Suppressor macrophage treated with lipopolysaccharide for 4 hours (primary cell): Measurements from ENCODE around the gene ARHGEF37.
"Not testable (repeated sequence)": the region's sequence is repeated elsewhere in the genome, so short reads cannot be mapped to it uniquely, and the experiment has no call there.

Experiments used
- DNase-seq: peaks from one replicate; pipeline ENCODE4 v3.0.0-alpha.2; 2020

ARHGEF37 gene

DNA sequence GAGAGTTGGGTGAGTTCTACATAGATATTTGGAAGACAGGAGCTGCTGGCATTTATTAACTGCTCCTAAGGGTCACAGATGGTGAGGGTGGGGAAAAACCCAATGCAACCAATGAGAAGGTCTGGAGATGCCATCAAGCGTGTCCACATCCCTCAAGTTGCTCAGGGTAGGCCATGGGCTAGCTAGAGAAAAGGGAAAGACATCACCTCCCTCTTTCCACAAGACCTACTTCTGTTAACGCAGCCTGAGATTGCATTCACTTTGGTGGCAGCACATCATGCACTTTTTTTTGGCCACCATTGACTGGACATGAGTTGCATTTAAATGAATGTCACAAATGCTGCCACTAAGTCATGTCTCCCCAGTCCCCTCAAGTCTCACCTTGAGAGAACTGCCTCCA, 71.4 kb downstream of the ARHGEF37 start:
- no peak for DNase-seq

- DNase-seq: no peak
Measured at GRCh38 chr5:149654231-149654630, 72.9 kb downstream of the ARHGEF37 start.

DNA sequence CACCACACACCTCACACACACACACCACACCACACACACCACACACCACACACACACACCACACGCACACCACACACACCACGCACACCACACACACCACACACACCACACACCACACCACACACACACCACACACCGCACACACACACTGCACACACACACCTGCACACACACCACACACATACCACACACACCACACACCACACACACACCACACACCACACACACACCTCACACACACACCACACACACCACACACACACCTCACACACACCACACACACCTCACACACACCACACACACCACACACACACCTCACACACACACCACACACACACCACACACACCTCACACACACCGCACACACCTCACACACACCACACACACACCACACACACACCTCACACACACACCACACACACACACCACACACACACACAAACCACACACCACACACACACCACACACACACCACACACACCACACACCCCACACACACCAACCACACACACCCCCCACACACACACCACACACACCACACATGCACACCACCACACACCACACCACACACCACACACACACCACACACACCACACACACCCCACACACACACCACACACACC, 73.7 kb downstream of the ARHGEF37 start:
- no peak for DNase-seq

GRCh38 chr5:149656576-149657182, 75.4 kb downstream of the ARHGEF37 start:
- DNase-seq: peak; percentile 67

GRCh38 chr5:149657324-149657723, 76.0 kb downstream of the ARHGEF37 start:
- no peak for DNase-seq

DNA sequence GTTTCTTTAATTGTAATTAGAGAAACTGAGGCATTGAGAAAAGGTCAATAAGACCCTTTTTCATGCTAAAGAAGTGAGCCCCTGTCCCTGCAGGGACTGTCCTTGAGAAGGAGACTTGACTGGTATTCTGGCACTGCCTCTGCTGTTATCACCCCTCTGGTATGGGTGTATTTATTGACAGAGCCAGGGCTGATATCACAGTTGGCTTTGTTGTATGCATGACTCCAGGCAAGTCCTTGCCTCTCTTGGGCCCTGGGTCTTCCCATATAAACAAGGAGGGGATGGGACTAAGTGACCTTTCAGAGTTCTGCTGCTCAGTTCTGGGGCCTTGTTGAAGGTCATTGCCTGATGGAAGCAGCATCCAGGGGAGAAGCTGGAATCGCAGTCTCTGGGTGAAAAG, 77.0 kb downstream of the ARHGEF37 start:
- no peak for DNase-seq

DNA sequence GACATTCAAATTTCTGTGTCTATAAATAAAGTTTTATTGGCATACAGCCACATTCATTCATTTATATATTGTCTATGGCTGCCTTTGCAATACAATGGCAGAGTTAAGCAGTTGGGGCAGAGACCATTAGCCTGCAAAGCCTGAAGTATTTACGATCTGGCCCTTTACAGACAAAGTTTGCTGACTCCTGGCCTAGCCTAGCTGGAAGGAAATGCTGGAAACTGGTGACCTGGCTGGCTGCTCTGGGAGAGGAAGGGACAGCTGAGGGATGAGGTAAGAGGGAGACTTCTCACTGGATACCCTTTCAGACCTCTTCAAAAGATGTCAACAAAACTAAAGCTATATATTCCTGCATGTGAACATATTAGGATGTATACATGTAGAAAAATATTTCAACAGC, 82.8 kb downstream of the ARHGEF37 start:
- DNase-seq: no peak

DNA sequence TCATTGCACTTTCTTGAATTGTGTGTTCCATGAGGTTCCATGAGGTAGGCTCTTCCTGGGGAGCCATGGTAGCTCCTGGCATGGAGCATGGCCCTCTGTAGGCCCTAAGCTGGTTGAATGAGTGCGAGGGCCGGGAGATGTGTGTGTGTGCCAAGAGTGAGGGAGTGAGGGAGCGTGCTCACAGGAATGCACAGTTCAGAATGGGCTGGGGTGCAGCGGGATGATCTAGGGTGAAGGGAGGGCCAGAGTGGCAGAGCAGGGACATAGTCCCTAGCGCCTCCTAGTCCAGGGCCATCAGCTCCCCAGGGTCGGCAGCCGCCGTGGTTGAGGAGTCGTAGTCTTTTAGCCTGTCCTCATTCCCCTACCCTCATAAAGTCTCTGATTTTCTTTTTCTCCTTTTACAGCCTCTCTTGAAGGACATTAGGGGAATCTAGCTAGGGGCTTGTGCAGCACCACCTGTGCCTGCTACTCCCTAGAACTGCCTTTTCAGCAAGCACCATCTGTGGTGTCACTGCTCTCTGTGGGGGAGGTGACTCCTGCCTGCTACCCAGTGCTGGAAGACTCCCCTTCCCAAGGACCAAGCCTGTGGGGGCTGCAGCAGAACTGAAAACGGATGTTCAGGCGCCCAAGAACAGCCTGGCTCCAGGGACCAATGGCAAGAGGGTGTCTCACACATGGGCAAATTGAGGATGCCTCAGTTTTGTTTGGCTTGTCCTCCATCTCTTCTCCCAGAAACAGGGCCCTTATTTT, 83.5 kb downstream of the ARHGEF37 start:
- DNase-seq: no peak

GRCh38 chr5:149665416-149666175, 84.3 kb downstream of the ARHGEF37 start:
- no peak for DNase-seq

DNA sequence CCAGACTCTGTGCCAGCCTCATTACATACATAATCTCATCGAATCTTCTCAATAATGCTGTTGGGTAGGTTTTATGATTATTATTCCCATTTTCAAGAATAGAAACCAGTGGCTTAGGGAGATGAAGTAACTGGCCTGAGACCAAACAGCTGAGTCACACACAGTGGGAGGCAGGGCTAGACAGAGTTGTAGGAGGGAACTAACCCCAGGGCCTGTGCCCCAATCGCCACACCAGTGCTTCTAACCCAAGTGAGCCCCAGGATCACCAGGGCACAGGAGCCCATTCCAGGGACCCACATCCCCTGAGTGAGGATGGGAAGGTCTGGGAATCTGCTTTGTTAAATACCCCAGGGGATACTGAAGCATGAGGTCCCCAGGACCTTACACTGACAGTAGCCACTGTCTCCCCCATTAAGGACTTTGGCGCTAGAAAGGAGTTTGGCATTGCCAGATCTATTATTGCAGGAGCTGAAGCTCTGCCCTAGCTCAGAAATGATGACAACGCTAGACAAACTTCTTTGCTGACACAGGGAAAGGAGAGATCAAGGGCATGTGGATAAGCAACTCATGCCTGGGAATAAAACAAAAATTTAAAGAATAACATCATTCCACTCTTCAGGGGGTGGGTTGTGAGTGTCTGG, 85.0 kb downstream of the ARHGEF37 start:
- peak; percentile 88 for DNase-seq

DNA sequence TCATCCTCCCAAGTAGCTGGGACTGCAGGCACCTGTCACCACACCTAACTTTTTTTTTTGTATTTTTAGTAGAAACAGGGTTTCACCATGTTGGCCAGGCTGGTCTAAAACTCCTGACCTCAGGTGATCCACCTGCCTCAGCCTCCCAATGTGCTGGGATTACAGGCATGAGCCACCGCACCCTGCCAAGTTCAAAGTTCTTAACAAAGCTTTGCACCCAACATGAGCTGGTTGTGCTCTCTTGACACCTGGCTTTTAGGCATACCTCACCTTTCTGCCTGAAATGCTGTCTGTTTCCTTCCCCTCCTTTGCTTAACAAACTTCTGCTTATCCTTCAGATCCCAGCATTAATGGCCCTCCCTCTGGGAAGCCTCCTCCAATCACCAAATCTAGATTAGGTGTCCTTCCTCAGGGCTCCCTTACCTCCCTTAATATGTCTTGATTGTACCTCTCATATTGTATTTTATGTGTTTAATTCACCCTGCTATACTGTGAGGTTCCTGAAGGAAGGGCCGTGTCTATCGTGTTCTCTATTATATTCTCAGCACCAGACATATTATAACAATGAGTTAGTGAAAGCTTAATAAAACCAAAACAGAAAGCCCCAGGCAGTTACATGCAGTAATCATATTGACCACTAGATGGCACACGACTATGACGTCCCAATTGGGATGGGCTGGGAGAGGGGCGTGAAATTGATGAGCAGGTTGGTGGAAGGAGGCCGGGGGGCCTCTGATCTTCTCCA, 86.0 kb downstream of the ARHGEF37 start:
- DNase-seq: peak; percentile 73

- DNase-seq: no peak
Measured at GRCh38 chr5:149667829-149668330, 86.6 kb downstream of the ARHGEF37 start.

DNA sequence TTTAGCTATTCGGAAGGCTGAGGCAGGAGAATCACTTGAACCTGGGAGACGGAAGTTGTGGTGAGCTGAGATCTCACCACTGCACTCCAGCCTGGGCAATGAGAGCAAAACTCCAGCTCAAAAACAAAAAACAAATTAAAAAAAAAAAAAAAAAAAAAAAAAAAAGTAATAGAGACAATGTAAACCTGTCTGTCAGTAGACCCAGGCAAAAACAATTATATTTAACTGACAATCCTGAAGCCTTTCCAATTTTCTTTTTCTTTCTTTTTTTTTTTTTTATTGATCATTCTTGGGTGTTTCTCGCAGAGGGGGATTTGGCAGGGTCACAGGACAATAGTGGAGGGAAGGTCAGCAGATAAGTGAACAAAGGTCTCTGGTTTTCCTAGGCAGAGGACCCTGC, 88.0 kb downstream of the ARHGEF37 start:
- not testable (repeated sequence) for DNase-seq

- DNase-seq: no peak
Measured at GRCh38 chr5:149671544-149671943, 90.2 kb downstream of the ARHGEF37 start.

DNA sequence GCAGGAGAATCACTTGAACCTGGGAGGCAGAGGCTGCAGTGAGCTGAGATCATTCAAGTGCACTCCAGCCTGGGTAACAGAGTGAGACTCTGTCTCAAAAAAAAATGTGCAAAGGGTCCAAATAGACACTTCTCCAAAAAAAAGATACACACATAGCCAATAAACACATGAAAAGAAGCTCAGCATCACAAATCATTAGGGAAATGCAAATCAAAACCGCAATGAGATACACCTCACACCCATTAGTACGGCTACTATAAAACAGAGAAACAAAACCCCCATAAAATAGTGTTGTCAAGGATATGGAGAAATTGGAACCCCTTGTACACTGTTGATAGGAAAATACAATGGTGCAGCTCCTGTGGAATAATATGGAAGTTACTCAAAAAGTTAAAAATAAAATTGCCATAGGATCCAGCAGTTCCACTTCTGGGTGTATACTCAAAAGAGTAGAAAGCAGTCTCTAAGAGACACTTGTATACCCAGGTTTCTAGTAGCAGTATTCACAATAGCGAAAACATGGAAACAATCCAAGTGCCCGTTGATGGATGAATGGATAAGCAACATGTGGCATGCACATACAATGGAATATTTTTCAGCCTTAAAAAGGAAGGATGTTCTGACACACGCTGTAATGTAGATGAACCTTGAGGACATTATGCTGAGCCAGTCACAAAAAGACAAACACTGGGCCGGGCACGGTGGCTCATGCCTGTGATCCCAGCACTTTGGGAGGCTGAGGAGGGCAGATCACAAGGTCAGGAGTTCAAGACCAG, 91.6 kb downstream of the ARHGEF37 start:
- DNase-seq: no peak

DNA sequence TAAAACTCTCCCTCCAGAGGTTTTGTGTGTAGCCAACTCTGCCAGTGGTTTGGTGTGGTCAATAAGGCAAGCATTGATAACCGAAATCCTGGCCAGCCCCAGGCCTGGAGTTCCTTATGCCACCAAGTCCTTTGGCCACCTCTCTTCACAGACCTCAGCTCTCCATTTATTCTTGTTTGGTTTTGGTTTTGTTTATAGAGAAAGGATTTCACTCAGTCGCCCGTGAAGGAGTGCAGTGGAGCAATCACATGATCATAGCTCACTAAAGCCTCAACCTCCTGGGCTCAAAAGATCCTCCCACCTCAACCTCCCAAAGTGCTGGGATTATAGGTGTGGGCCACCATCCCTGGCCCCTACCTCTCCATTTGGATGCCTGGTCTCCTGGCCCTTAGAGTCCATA, 93.4 kb downstream of the ARHGEF37 start:
- peak; percentile 42 for DNase-seq

DNA sequence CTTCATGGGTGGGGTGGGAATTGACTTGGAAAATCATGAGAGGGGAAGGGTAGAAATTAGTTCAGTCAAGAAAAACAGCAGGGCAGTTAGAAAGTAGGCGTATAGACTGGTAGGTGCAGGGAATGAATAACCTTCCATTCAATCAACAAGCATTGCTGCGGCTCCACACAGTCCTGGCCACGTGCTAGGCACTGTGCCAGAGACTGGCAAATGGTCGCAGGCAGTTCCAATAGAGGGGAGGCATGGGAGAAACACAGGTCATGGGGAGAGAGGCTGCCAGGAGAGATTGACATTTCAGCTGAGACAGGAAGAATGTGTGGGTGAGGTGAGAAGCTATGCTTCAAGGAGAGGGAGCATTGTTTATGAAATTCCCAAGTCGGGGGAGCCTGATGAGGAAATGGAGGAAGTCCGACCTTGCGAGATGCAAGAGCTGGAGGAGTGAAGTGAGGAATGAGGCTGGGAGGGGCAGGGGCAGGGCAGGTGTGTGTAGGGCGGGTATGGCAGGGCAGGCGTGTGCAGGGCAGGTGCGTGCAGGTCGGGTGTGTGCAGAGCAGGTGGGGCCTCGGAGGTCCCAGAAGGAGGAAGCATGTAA, 94.4 kb downstream of the ARHGEF37 start:
- DNase-seq: peak; percentile 23

DNA sequence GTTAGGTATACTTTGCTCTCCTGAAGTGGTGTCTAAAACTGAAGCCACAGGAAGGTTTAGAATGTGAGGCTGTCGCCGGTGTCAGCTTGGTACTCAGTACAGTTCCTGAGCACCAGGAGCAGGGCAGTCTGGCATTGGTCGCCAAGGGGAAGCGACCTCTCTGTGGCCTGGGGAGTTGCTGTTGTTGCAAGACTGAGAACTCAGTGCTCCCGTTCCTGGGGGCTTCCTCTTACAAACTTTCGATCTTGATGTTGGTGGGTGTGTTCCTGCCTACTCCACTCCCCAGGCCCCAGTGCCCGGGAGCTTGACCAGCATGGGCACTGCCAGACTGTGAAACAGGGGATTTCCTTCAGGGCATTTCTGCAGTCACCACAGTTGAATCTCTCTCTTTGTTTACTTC, 96.4 kb downstream of the ARHGEF37 start:
- DNase-seq: peak; percentile 94

- no peak for DNase-seq
Measured at GRCh38 chr5:149679876-149680809, 98.8 kb downstream of the ARHGEF37 start.

GRCh38 chr5:149680810-149681221, 99.5 kb downstream of the ARHGEF37 start:
- peak; percentile 92 for DNase-seq
